Caco-2 (cell line): ENCODE results near the gene PRH2. TPM values are rescaled to one million over a fixed set of nuclear protein-coding genes. Genes with fewer than 3 reads are reported as not detected.

Source experiments
- BruUV-seq: library from RNA; stranded (reverse); fragments of 400-500 nt; replicated peaks from 2 replicates; lab custom pipeline; 2021; lab: Mats Ljungman, UMichigan
- CTCF ChIA-PET: fragments of 300-600 bp; sonication (Branson Sonifier 250); formaldehyde crosslinking; loops from one replicate; lab custom pipeline; 2022; ENCODE audit warnings: antibody characterized with exemption; lab: Charles Lee
- POLR2A ChIA-PET: fragments of 300-600 bp; sonication (Branson Sonifier 250); formaldehyde crosslinking; loops from one replicate; lab custom pipeline; 2022; ENCODE audit warnings: antibody characterized with exemption; lab: Charles Lee
- DNase-seq, 2 experiments: peaks; one replicate each; pipeline versions ENCODE4 v3.0.0 to v3.0.0-alpha.2; 2020 to 2022
- H3K27me3 ChIP-seq: replicated peaks from 2 replicates; pipeline ENCODE4 v1.6.0; 2011; ENCODE audit warnings: low read length; ENCODE audit not compliant: control insufficient read depth, insufficient read depth
- H3K36me3 ChIP-seq: 2 replicates; pipeline ENCODE4 v1.5.1; 2011; ENCODE audit warnings: low read length; ENCODE audit not compliant: control insufficient read depth, insufficient read depth
- H3K4me1 ChIP-seq: fragments of 250-450 bp; sonication (Bioruptor Pico); 2 replicates; pipeline ENCODE4 v1.5.1; 2020; ENCODE audit warnings: mild to moderate bottlenecking
- H3K4me3 ChIP-seq: 2 replicates; pipeline ENCODE4 v1.5.1; 2011; ENCODE audit warnings: low read depth, mild to moderate bottlenecking, control low read depth, low read length
- H3K9me3 ChIP-seq: fragments of 250-450 bp; sonication (Bioruptor Pico); 2 replicates; pipeline ENCODE4 v1.5.1; 2020; ENCODE audit warnings: mild to moderate bottlenecking, moderate library complexity
- H3K27ac Mint-ChIP-seq: one replicate; pipeline ENCODE4 v1.8.0; 2022; ENCODE audit warnings: mixed read lengths; ENCODE audit not compliant: unreplicated experiment
- H3K27me3 Mint-ChIP-seq: one replicate; pipeline ENCODE4 v1.8.0; 2022; ENCODE audit warnings: mixed read lengths; ENCODE audit not compliant: insufficient read depth, unreplicated experiment
- H3K36me3 Mint-ChIP-seq: one replicate; pipeline ENCODE4 v1.8.0; 2022; ENCODE audit warnings: mild to moderate bottlenecking, mixed read lengths; ENCODE audit not compliant: insufficient read depth, unreplicated experiment
- H3K4me1 Mint-ChIP-seq: one replicate; pipeline ENCODE4 v1.8.0; 2022; ENCODE audit warnings: low read depth, mixed read lengths; ENCODE audit not compliant: unreplicated experiment
- H3K4me3 Mint-ChIP-seq: one replicate; pipeline ENCODE4 v1.8.0; 2022; ENCODE audit warnings: mild to moderate bottlenecking, moderate library complexity, mixed read lengths; ENCODE audit not compliant: unreplicated experiment
- H3K9me3 Mint-ChIP-seq: one replicate; pipeline ENCODE4 v1.8.0; 2022; ENCODE audit warnings: mixed read lengths; ENCODE audit not compliant: unreplicated experiment
- CTCF ChIP-seq, 2 experiments: fragments of 200-600 bp in 1 of 2; IDR thresholded peaks; 1 replicate in 1 of 2; 2 replicates in 1 of 2; pipeline versions ENCODE4 v1.5.1 to v1.8.0; 2011 to 2022; ENCODE audit warnings: antibody characterized with exemption in 1 of 2, control low read depth in 1 of 2, inconsistent platforms in 1 of 2, low read depth in 1 of 2, low read length in 1 of 2, mild to moderate bottlenecking in 1 of 2, moderate library complexity in 1 of 2; ENCODE audit not compliant: insufficient read depth in 1 of 2, severe bottlenecking in 1 of 2, unreplicated experiment in 1 of 2
- intact Hi-C: fragments of 100-400 bp; cut with micrococcal nuclease; formaldehyde crosslinking; loops from one replicate; pipeline ENCODE4 v1.10.0; 2022; ENCODE audit not compliant: unreplicated experiment
- total RNA-seq: library from RNA; stranded (reverse); gene quantifications from 2 replicates; pipeline ENCODE4 v1.2.3, GENCODE V29; 2022

The PRH2 gene
- total RNA-seq, 1 experiment from 2014 or later = 0.93 TPM

GRCh38 chr12:10926269-10926668 is 2.8 kb upstream of the PRH2 start:
- Histone ChIP-seq H3K4me3 (no peak overlapping the region), H3K4me1 (no peaks in the 10 kb centered on the region), H3K27me3 (no peaks in the 10 kb centered on the region), H3K36me3 (no peaks in the 10 kb centered on the region), H3K9me3 (no peaks in the 10 kb centered on the region)
- intact Hi-C loops = no loop called here
- no TSS peak for BruUV-seq
- Mint-ChIP-seq H3K27ac (no peak overlapping the region), H3K9me3 (peaks cover 10% of the 10 kb centered on the region), H3K27me3 (no peaks in the 10 kb centered on the region), H3K36me3 (peaks cover 6% of the 10 kb centered on the region), H3K4me1 (no peaks in the 10 kb centered on the region), H3K4me3 (no peak overlapping the region)
- ChIA-PET POLR2A (interaction anchor here (0.6 kb wide), 1 partner anchor 1863 kb away, joined by 3 read pairs; no protein-coding TSS in a partner anchor), CTCF (interaction anchor here (1.0 kb wide), 1 partner anchor 305 kb away, joined by 3 read pairs; no protein-coding TSS in a partner anchor)
- DNase-seq = no peak
- TF ChIP-seq CTCF (IDR thresholded peaks at IDR 0.05; ENCODE audit: insufficient read depth in 1 of 2, low read depth in 1 of 2, low read length in 1 of 2, severe bottlenecking in 1 of 2, unreplicated experiment in 1 of 2) = no peak

- POLR2A ChIA-PET = no interaction called here
- Histone ChIP-seq H3K4me1 (0 out of 2 replicates have a peak, but pooled peaks cover 4% of the 10 kb centered on the region), H3K4me3 (no peak overlapping the region), H3K9me3 (no peaks in the 10 kb centered on the region), H3K36me3 (no peaks in the 10 kb centered on the region), H3K27me3 (no peaks in the 10 kb centered on the region)
- no peaks in the 10 kb centered on the region for H3K4me1 Mint-ChIP-seq
- no peak overlapping the region for H3K27ac Mint-ChIP-seq
- H3K36me3 Mint-ChIP-seq = peaks cover 9% of the 10 kb centered on the region
- no peaks in the 10 kb centered on the region for H3K27me3 Mint-ChIP-seq
- CTCF ChIA-PET = no interaction called here
- no peaks in the 10 kb centered on the region for H3K9me3 Mint-ChIP-seq
- intact Hi-C loops = no loop called here
- no peak for TF ChIP-seq CTCF (IDR thresholded peaks at IDR 0.05; ENCODE audit: insufficient read depth in 1 of 2, low read depth in 1 of 2, low read length in 1 of 2, severe bottlenecking in 1 of 2, unreplicated experiment in 1 of 2)
- no peak for DNase-seq
- BruUV-seq = no TSS peak
- no peak overlapping the region for H3K4me3 Mint-ChIP-seq
Measured at GRCh38 chr12:10936506-10936905, 7.5 kb downstream of the PRH2 start.

- no peak for DNase-seq
- intact Hi-C loops = no loop called here
- no peak for TF ChIP-seq CTCF (IDR thresholded peaks at IDR 0.05; ENCODE audit: insufficient read depth in 1 of 2, low read depth in 1 of 2, low read length in 1 of 2, severe bottlenecking in 1 of 2, unreplicated experiment in 1 of 2)
- H3K4me3 Mint-ChIP-seq = no peak within 1 kb of the TSS
- H3K27ac Mint-ChIP-seq = no peak within 1 kb of the TSS
- Histone ChIP-seq H3K4me1 (peaks cover 12% of the 10 kb centered on the region; the same call in 1 of the 2 replicates), H3K4me3 (no peak within 1 kb of the TSS), H3K36me3 (no peaks in the 10 kb centered on the region), H3K27me3 (no peaks in the 10 kb centered on the region), H3K9me3 (peaks cover 2% of the 10 kb centered on the region; the same call in 1 of the 2 replicates)
- H3K36me3 Mint-ChIP-seq = peaks cover 9% of the 10 kb centered on the region
- peaks cover 10% of the 10 kb centered on the region for H3K9me3 Mint-ChIP-seq
- H3K4me1 Mint-ChIP-seq = peaks cover 13% of the 10 kb centered on the region
- BruUV-seq = no TSS peak
- ChIA-PET CTCF (no interaction called here), POLR2A (no interaction called here)
- no peaks in the 10 kb centered on the region for H3K27me3 Mint-ChIP-seq
Measured at GRCh38 chr12:10939163-10939562, 10.1 kb downstream of the PRH2 start, which contains the start of gene TAS2R14. TSS of gene TAS2R14 (minus strand) at chr12:10939263. CDS start at chr12:10939207, 56 bp downstream.
